Natural killer cell (primary cell): ENCODE results near the gene MIP. TPM values are rescaled to one million over a fixed set of nuclear protein-coding genes. Genes with fewer than 3 reads are reported as not detected.
A peak's percentile ranks its signal among the peaks of the same experiment; 100 is the strongest.
"Not testable (repeated sequence)": the region's sequence is repeated elsewhere in the genome, so short reads cannot be mapped to it uniquely, and the experiment has no call there.

Experiments used
- ATAC-seq, 3 donors: fragments of 150-1000 bp in 2 of 3; fragments of 200-7000 bp in 1 of 3; cut with Tn5 transposase; 1 replicate in 1 of 3; 2 replicates in 2 of 3; pipeline ENCODE4 v1.10.0; 2021; ENCODE audit warnings: mild to moderate bottlenecking in 2 of 3, moderate library complexity in 2 of 3
- DNase-seq, 2 donors: peaks; one replicate each; pipeline versions ENCODE4 v3.0.0 to v3.0.0-alpha.2; 2013 to 2021; ENCODE audit warnings: mixed read lengths in 1 of 2
- H3K27ac ChIP-seq: one replicate; pipeline ENCODE4 v1.5.1; 2013; ENCODE audit warnings: mild to moderate bottlenecking, low read length
- H3K27me3 ChIP-seq: one replicate; pipeline ENCODE4 v1.6.1; 2013; ENCODE audit warnings: low read length; ENCODE audit not compliant: control insufficient read depth, insufficient read depth
- H3K36me3 ChIP-seq: one replicate; pipeline ENCODE4 v1.6.1; 2013; ENCODE audit warnings: low read length; ENCODE audit not compliant: control insufficient read depth, insufficient read depth
- H3K4me1 ChIP-seq: one replicate; pipeline ENCODE4 v1.6.1; 2013; ENCODE audit warnings: low read length; ENCODE audit not compliant: control insufficient read depth, insufficient read depth
- H3K4me3 ChIP-seq: one replicate; pipeline ENCODE4 v1.5.1; 2013; ENCODE audit warnings: low read length
- H3K9me3 ChIP-seq: one replicate; pipeline ENCODE4 v1.6.1; 2013; ENCODE audit warnings: low read length; ENCODE audit not compliant: control insufficient read depth, insufficient read depth
- H3K27ac Mint-ChIP-seq, 2 donors: one replicate each; pipeline ENCODE4 v1.8.0; 2022; ENCODE audit warnings: mild to moderate bottlenecking in 2 of 2, mixed read lengths in 2 of 2, moderate library complexity in 1 of 2
- H3K27me3 Mint-ChIP-seq, 2 donors: one replicate each; pipeline ENCODE4 v1.8.0; 2022; ENCODE audit warnings: low read depth in 2 of 2, mixed read lengths in 2 of 2
- H3K36me3 Mint-ChIP-seq: one replicate; pipeline ENCODE4 v1.8.0; 2022; ENCODE audit warnings: mixed read lengths
- H3K4me1 Mint-ChIP-seq, 2 donors: one replicate each; pipeline ENCODE4 v1.8.0; 2022; ENCODE audit warnings: mixed read lengths in 2 of 2
- H3K4me3 Mint-ChIP-seq: one replicate; pipeline ENCODE4 v1.8.0; 2022; ENCODE audit warnings: mild to moderate bottlenecking, moderate library complexity, mixed read lengths
- H3K9me3 Mint-ChIP-seq, 2 donors: one replicate each; pipeline ENCODE4 v1.8.0; 2022; ENCODE audit warnings: mixed read lengths in 2 of 2
- CTCF ChIP-seq: fragments of 200-600 bp; IDR thresholded peaks from one replicate; pipeline ENCODE4 v1.8.0; 2022; ENCODE audit warnings: antibody characterized with exemption
- WGBS: methylation state at CpG from one replicate; pipeline ENCODE4 v1.1.7; 2013; ENCODE audit warnings: missing lambda C conversion rate; ENCODE audit not compliant: insufficient coverage; 5-methylcytosine and 5-hydroxymethylcytosine counted together
- intact Hi-C: fragments of 100-400 bp; cut with micrococcal nuclease; formaldehyde crosslinking; loops from one replicate; pipeline ENCODE4 v1.14.2; 2022
- total RNA-seq, 4 donors: library from RNA; stranded (reverse); fragments of 120-200 nt in 1 of 4; gene quantifications; one replicate each; pipeline versions ENCODE4 v1.2.3 to v1.2.4, GENCODE V29; 2013 to 2022

MIP gene
- not detected for total RNA-seq
- not detected for total RNA-seq (2013)

GRCh38 chr12:56454557-56454956 is at the start of gene MIP:
Gene MIP (minus strand): TSS chr12:56454657. CDS start chr12:56454613, 44 bp downstream.
- H3K36me3 ChIP-seq = no peaks in the 10 kb centered on the region
- no peak within 1 kb of the TSS for H3K27ac Mint-ChIP-seq
- H3K27ac ChIP-seq = no peak within 1 kb of the TSS
- peaks cover 4 to 7% of the 10 kb centered on the region in 2 donors for H3K4me1 Mint-ChIP-seq
- no peak within 1 kb of the TSS for H3K4me3 ChIP-seq
- H3K9me3 Mint-ChIP-seq = no peaks in the 10 kb centered on the region
- no peak for TF ChIP-seq CTCF
- 90% methylated on average over 5 of the region's 5 CpGs for WGBS
- intact Hi-C loops = no loop called here
- no peak for DNase-seq
- H3K36me3 Mint-ChIP-seq = no peaks in the 10 kb centered on the region
- H3K27me3 ChIP-seq = no peaks in the 10 kb centered on the region
- ATAC-seq = no peak
- no peak within 1 kb of the TSS for H3K4me3 Mint-ChIP-seq
- no peaks in the 10 kb centered on the region for H3K9me3 ChIP-seq
- peaks cover 0 to 7% of the 10 kb centered on the region in 2 donors for H3K27me3 Mint-ChIP-seq
- H3K4me1 ChIP-seq = peaks cover 4% of the 10 kb centered on the region

- H3K9me3 Mint-ChIP-seq, ATAC-seq, intact Hi-C loops, H3K4me1 Mint-ChIP-seq, H3K36me3 Mint-ChIP-seq, H3K4me1 ChIP-seq, H3K27ac ChIP-seq, H3K36me3 ChIP-seq, H3K27ac Mint-ChIP-seq, H3K27me3 Mint-ChIP-seq, DNase-seq, H3K9me3 ChIP-seq, H3K27me3 ChIP-seq, H3K4me3 ChIP-seq, H3K4me3 Mint-ChIP-seq: not testable (repeated sequence)
- WGBS = 86% methylated on average over 13 of the region's 13 CpGs
Measured at GRCh38 chr12:56499879-56500278, 45.4 kb upstream of the MIP start.

- H3K27me3 Mint-ChIP-seq, intact Hi-C loops, H3K4me3 Mint-ChIP-seq, H3K36me3 Mint-ChIP-seq, H3K27me3 ChIP-seq, H3K4me1 ChIP-seq, H3K9me3 ChIP-seq, H3K4me1 Mint-ChIP-seq, ATAC-seq, H3K27ac Mint-ChIP-seq, H3K36me3 ChIP-seq, H3K9me3 Mint-ChIP-seq, H3K4me3 ChIP-seq, H3K27ac ChIP-seq, DNase-seq: not testable (repeated sequence)
- 85% methylated on average over 9 of the region's 9 CpGs for WGBS
Measured at GRCh38 chr12:56499452-56499851, 45.0 kb upstream of the MIP start.

- H3K9me3 Mint-ChIP-seq, H3K9me3 ChIP-seq, H3K4me3 ChIP-seq, DNase-seq, H3K36me3 ChIP-seq, H3K4me1 ChIP-seq, H3K4me1 Mint-ChIP-seq, intact Hi-C loops, ATAC-seq, H3K27me3 ChIP-seq, H3K27ac ChIP-seq, H3K4me3 Mint-ChIP-seq, H3K27me3 Mint-ChIP-seq, H3K36me3 Mint-ChIP-seq, H3K27ac Mint-ChIP-seq: not testable (repeated sequence)
- 85% methylated on average over 8 of the region's 14 CpGs for WGBS
Measured at GRCh38 chr12:56498126-56498902, 43.9 kb upstream of the MIP start.

- H3K27ac Mint-ChIP-seq, H3K27ac ChIP-seq, H3K4me1 Mint-ChIP-seq, H3K9me3 Mint-ChIP-seq, H3K9me3 ChIP-seq, intact Hi-C loops, H3K4me1 ChIP-seq, H3K4me3 Mint-ChIP-seq, ATAC-seq, H3K36me3 ChIP-seq, H3K36me3 Mint-ChIP-seq, H3K27me3 ChIP-seq, H3K4me3 ChIP-seq: not testable (repeated sequence)
- peak; percentile 57 for TF ChIP-seq CTCF
- 2% methylated on average over 8 of the region's 17 CpGs for WGBS
- peaks cover 2 to 11% of the 10 kb centered on the region in 2 donors for H3K27me3 Mint-ChIP-seq
- peak; percentile 64 for DNase-seq
Measured at GRCh38 chr12:56496704-56497103, 42.2 kb upstream of the MIP start.

GRCh38 chr12:56494481-56494880 is 40.0 kb upstream of the MIP start:
- H3K4me3 ChIP-seq, H3K4me3 Mint-ChIP-seq, DNase-seq, H3K9me3 Mint-ChIP-seq, H3K4me1 ChIP-seq, H3K9me3 ChIP-seq, H3K27me3 ChIP-seq, H3K36me3 Mint-ChIP-seq, H3K27ac Mint-ChIP-seq, H3K4me1 Mint-ChIP-seq, H3K27ac ChIP-seq, intact Hi-C loops, ATAC-seq, H3K36me3 ChIP-seq: not testable (repeated sequence)
- peaks cover 16 to 29% of the 10 kb centered on the region in 2 donors for H3K27me3 Mint-ChIP-seq
- 97% methylated on average over 27 of the region's 27 CpGs for WGBS

GRCh38 chr12:56494106-56494415 is 39.6 kb upstream of the MIP start:
- H3K4me3 ChIP-seq, H3K27me3 ChIP-seq, ATAC-seq, H3K27ac ChIP-seq, intact Hi-C loops, DNase-seq, H3K9me3 Mint-ChIP-seq, H3K9me3 ChIP-seq, H3K4me1 Mint-ChIP-seq, H3K27ac Mint-ChIP-seq, H3K36me3 ChIP-seq, H3K4me1 ChIP-seq, H3K4me3 Mint-ChIP-seq, H3K36me3 Mint-ChIP-seq: not testable (repeated sequence)
- WGBS = 95% methylated on average over 15 of the region's 15 CpGs
- peaks cover 16 to 29% of the 10 kb centered on the region in 2 donors for H3K27me3 Mint-ChIP-seq
